PC-9 (cell line): Measurements from ENCODE around the gene SCAPER. TPM values are rescaled to one million over a fixed set of nuclear protein-coding genes. Genes with fewer than 3 reads are reported as not detected.

Experiments used
- BruUV-seq: library from RNA; stranded (reverse); fragments of 400-500 nt; replicated peaks from 2 replicates; lab custom pipeline; 2021; lab: Mats Ljungman, UMichigan
- CTCF ChIA-PET: fragments of 300-600 bp; sonication (Branson Sonifier 250); formaldehyde crosslinking; loops from one replicate; lab custom pipeline; 2022; ENCODE audit warnings: antibody characterized with exemption; lab: Charles Lee
- POLR2A ChIA-PET: fragments of 300-600 bp; sonication (Branson Sonifier 250); formaldehyde crosslinking; loops from one replicate; lab custom pipeline; 2022; ENCODE audit warnings: antibody characterized with exemption; ENCODE audit not compliant: unreplicated experiment; lab: Charles Lee
- DNase-seq, 2 experiments: peaks; one replicate each; pipeline versions ENCODE4 v3.0.0 to v3.0.0-alpha.2; 2015 to 2022; ENCODE audit warnings: mixed read lengths in 1 of 2
- H2AFZ ChIP-seq: fragments of 200-600 bp; sonication (generic); 2 replicates; pipeline ENCODE4 v1.8.1; 2017; ENCODE audit warnings: antibody characterized with exemption
- H3F3A ChIP-seq: fragments of 200-600 bp; sonication (generic); 2 replicates; pipeline ENCODE4 v1.8.1; 2017; ENCODE audit warnings: antibody characterized with exemption, mild to moderate bottlenecking, low read depth; ENCODE audit not compliant: insufficient read depth
- H3K27ac ChIP-seq: fragments of 200-600 bp; sonication (generic); 2 replicates; pipeline ENCODE4 v1.6.1; 2016; ENCODE audit warnings: mixed run types
- H3K27me3 ChIP-seq: fragments of 200-600 bp; sonication (generic); 2 replicates; pipeline ENCODE4 v1.6.1; 2016; ENCODE audit warnings: low read depth, mixed run types; ENCODE audit not compliant: insufficient read depth
- H3K36me3 ChIP-seq: fragments of 200-600 bp; sonication (generic); 2 replicates; pipeline ENCODE4 v1.6.1; 2016; ENCODE audit warnings: low read depth, mixed run types
- H3K4me1 ChIP-seq: fragments of 200-600 bp; sonication (generic); replicated peaks from 2 replicates; pipeline ENCODE4 v1.6.1; 2016; ENCODE audit warnings: mixed run types; ENCODE audit not compliant: insufficient read depth
- H3K4me2 ChIP-seq: fragments of 200-600 bp; sonication (generic); 2 replicates; pipeline ENCODE4 v1.6.1; 2017; ENCODE audit warnings: mixed run types
- H3K4me3 ChIP-seq: fragments of 200-600 bp; sonication (generic); 2 replicates; pipeline ENCODE4 v1.6.1; 2016; ENCODE audit warnings: mixed run types
- H3K79me2 ChIP-seq: fragments of 200-600 bp; sonication (generic); 2 replicates; pipeline ENCODE4 v1.6.1; 2017; ENCODE audit warnings: low read depth, mixed run types
- H3K9me2 ChIP-seq: fragments of 200-600 bp; sonication (generic); 2 replicates; pipeline ENCODE4 v1.8.1; 2017; ENCODE audit warnings: mild to moderate bottlenecking; ENCODE audit not compliant: insufficient read depth
- H3K9me3 ChIP-seq: fragments of 200-600 bp; sonication (generic); 2 replicates; pipeline ENCODE4 v1.8.1; 2016; ENCODE audit warnings: low read depth; ENCODE audit not compliant: insufficient read depth
- H4K20me1 ChIP-seq: fragments of 200-600 bp; sonication (generic); 2 replicates; pipeline ENCODE4 v1.8.1; 2017; ENCODE audit not compliant: insufficient read depth
- EZH2 ChIP-seq: fragments of 200-600 bp; sonication (generic); IDR thresholded peaks from 2 replicates; pipeline ENCODE4 v1.8.0; 2017; ENCODE audit warnings: antibody characterized with exemption, low read depth
- intact Hi-C: fragments of 100-400 bp; cut with micrococcal nuclease; formaldehyde crosslinking; loops from one replicate; pipeline ENCODE4 v1.10.0; 2022; ENCODE audit not compliant: unreplicated experiment
- total RNA-seq: library from RNA; stranded (reverse); gene quantifications from 2 replicates; pipeline ENCODE4 v1.2.3, GENCODE V29; 2021
- TF ChIP-seq, protein P1 (sequence below): fragments of 200-600 bp; sonication (generic); conservative IDR thresholded peaks from 2 replicates; pipeline ENCODE4 v1.6.1; 2017; ENCODE audit warnings: mixed run types, antibody characterized with exemption, mild to moderate bottlenecking, moderate library complexity

Gene SCAPER
- total RNA-seq, 1 experiment from 2014 or later, result 18.7 TPM

DNA sequence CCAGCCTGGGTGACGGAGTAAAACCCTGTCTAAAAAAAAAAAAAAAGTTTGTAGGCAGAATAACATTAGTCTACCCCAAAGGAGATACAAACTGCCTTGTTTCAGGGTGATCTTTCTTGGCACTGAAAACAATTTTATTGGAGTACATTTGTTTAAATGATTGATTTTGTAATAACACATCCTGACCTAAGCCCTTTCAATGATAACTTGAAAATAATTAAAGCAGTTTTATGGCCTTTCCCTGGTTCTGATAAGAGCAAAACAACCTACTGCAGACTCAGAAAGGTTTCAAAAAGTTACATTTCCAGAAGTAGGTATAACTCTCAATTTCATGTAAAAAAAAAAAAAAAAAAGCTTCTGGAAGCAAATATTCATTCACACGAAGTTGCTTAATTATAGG lies 404.1 kb downstream of the SCAPER start:
- no peaks in the 10 kb centered on the region for H3K4me1 ChIP-seq
- DNase-seq, result no peak
- H2AFZ ChIP-seq, result no peak overlapping the region
- H3K4me3 ChIP-seq, result no peak overlapping the region
- H3K9me2 ChIP-seq, result no peaks in the 10 kb centered on the region
- no peaks in the 10 kb centered on the region for H3K27me3 ChIP-seq
- CTCF ChIA-PET, result no interaction called here
- TF ChIP-seq, protein P1, sequence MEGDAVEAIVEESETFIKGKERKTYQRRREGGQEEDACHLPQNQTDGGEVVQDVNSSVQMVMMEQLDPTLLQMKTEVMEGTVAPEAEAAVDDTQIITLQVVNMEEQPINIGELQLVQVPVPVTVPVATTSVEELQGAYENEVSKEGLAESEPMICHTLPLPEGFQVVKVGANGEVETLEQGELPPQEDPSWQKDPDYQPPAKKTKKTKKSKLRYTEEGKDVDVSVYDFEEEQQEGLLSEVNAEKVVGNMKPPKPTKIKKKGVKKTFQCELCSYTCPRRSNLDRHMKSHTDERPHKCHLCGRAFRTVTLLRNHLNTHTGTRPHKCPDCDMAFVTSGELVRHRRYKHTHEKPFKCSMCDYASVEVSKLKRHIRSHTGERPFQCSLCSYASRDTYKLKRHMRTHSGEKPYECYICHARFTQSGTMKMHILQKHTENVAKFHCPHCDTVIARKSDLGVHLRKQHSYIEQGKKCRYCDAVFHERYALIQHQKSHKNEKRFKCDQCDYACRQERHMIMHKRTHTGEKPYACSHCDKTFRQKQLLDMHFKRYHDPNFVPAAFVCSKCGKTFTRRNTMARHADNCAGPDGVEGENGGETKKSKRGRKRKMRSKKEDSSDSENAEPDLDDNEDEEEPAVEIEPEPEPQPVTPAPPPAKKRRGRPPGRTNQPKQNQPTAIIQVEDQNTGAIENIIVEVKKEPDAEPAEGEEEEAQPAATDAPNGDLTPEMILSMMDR, result no peak
- no peak for TF ChIP-seq EZH2
- H3K79me2 ChIP-seq, result no peaks in the 10 kb centered on the region
- H3F3A ChIP-seq, result no peaks in the 10 kb centered on the region
- H3K27ac ChIP-seq, result no peak overlapping the region
- POLR2A ChIA-PET, result no interaction called here
- no peak overlapping the region for H3K4me2 ChIP-seq
- intact Hi-C loops, result no loop called here
- 0 out of 2 replicates have a peak, but pooled peaks cover 4% of the 10 kb centered on the region for H4K20me1 ChIP-seq
- H3K9me3 ChIP-seq, result no peaks in the 10 kb centered on the region
- no TSS peak for BruUV-seq
- H3K36me3 ChIP-seq, result no peaks in the 10 kb centered on the region

DNA sequence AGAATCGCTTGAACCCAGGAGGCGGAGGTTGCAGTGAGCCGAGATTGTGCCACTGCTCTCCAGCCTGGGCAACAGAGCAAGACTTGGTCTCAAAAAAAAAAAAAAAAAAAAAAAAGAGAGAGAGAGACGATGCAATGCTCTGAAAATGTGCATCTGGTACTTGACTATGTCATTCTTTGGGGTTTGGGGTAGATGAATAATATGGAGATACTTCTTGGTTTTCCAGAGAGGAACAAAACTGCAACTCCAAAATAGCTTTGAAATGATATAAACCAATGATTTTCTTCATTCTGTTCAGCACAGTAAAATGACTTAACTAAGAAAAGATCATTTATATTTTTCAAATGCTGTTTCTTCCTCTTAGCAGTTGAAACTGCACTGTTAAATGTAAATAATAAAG lies 409.7 kb downstream of the SCAPER start:
- intact Hi-C loops, result no loop called here
- Histone ChIP-seq H3K9me3 (no peaks in the 10 kb centered on the region), H3K27ac (no peak overlapping the region), H2AFZ (no peak overlapping the region), H3F3A (no peaks in the 10 kb centered on the region), H3K27me3 (no peaks in the 10 kb centered on the region), H3K9me2 (no peaks in the 10 kb centered on the region), H3K36me3 (no peaks in the 10 kb centered on the region), H3K4me1 (no peaks in the 10 kb centered on the region), H3K4me3 (no peak overlapping the region), H3K4me2 (no peak overlapping the region), H3K79me2 (no peaks in the 10 kb centered on the region), H4K20me1 (no peaks in the 10 kb centered on the region)
- no peak for DNase-seq
- ChIA-PET CTCF (no interaction called here), POLR2A (no interaction called here)
- TF ChIP-seq EZH2, result no peak
- no TSS peak for BruUV-seq

DNA sequence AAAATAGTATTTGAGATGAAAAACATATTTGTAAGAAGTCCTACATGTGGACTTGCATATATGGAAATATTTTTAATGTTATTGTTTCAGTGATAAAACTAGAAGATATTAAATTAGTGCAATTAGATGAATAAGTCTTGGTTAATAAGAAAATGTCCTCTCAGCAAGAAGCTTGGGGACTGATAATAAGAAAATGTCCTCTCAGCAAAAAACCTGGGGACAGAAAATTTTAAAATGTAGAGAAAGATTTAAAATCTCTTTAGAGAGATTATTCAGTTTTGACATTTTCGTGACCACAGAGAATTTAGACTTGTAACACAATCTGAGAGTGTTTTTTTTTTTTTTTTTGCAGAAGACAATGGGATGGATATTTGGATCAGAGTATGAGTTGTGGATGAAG lies 412.6 kb downstream of the SCAPER start:
- no peak overlapping the region for H2AFZ ChIP-seq
- no peaks in the 10 kb centered on the region for H3F3A ChIP-seq
- no peak for TF ChIP-seq EZH2
- TF ChIP-seq, protein P1, result no peak
- H3K36me3 ChIP-seq, result no peaks in the 10 kb centered on the region
- DNase-seq, result no peak
- H3K9me3 ChIP-seq, result no peaks in the 10 kb centered on the region
- no peaks in the 10 kb centered on the region for H4K20me1 ChIP-seq
- intact Hi-C loops, result no loop called here
- ChIA-PET CTCF (no interaction called here), POLR2A (no interaction called here)
- H3K4me1 ChIP-seq, result no peaks in the 10 kb centered on the region
- H3K27me3 ChIP-seq, result no peaks in the 10 kb centered on the region
- H3K4me2 ChIP-seq, result no peak overlapping the region
- H3K9me2 ChIP-seq, result no peaks in the 10 kb centered on the region
- BruUV-seq, result no TSS peak
- H3K27ac ChIP-seq, result no peak overlapping the region
- H3K79me2 ChIP-seq, result no peaks in the 10 kb centered on the region
- H3K4me3 ChIP-seq, result no peak overlapping the region

DNA sequence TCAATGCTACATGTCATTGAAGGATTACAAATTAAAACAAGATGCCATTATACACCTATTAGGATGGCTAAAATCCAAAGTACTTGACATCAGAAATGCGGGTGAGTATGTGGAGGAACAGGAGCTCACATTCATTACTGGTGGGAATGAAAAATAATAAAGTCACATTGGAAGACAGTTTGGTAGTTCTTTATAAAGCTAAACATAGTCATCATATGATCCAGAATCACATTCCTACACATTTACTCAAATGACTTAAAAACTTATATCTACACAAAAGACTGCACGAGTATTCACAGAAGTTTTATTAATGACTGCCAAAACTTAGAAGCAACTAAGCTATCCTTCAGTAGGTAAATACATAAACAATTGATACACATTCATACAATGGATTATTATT lies 421.4 kb downstream of the SCAPER start:
- H3K27me3 ChIP-seq, result no peaks in the 10 kb centered on the region
- no peak for TF ChIP-seq EZH2
- TF ChIP-seq, protein P1, result no peak
- peaks cover 4% of the 10 kb centered on the region; the same call in 1 of the 2 replicates for H3K9me2 ChIP-seq
- H3K4me2 ChIP-seq, result no peak overlapping the region
- H3K9me3 ChIP-seq, result no peaks in the 10 kb centered on the region
- POLR2A ChIA-PET, result no interaction called here
- intact Hi-C loops, result no loop called here
- no peaks in the 10 kb centered on the region for H3F3A ChIP-seq
- no TSS peak for BruUV-seq
- no peaks in the 10 kb centered on the region for H3K4me1 ChIP-seq
- CTCF ChIA-PET, result no interaction called here
- DNase-seq, result no peak
- no peak overlapping the region for H3K4me3 ChIP-seq
- H3K79me2 ChIP-seq, result no peaks in the 10 kb centered on the region
- no peak overlapping the region for H2AFZ ChIP-seq
- H3K27ac ChIP-seq, result no peak overlapping the region
- H3K36me3 ChIP-seq, result no peaks in the 10 kb centered on the region
- H4K20me1 ChIP-seq, result no peaks in the 10 kb centered on the region
